Colon (tissue), 2 donors: Measurements from ENCODE around the gene TIMM23B.
A peak's percentile ranks its signal among the peaks of the same experiment; 100 is the strongest.
"Not testable (repeated sequence)": the region's sequence is repeated elsewhere in the genome, so short reads cannot be mapped to it uniquely, and the experiment has no call there.

Source experiments
- FAIRE-seq: peaks from 2 replicates; lab custom pipeline; 2012; peaks lifted over from hg19 to GRCh38; lab: Jason Lieb, UNC
- donor health status: control.
- donor health status: control.

Gene TIMM23B

GRCh38 chr10:49941447-49942338 is at the start of gene TIMM23B, which contains the start of gene PARG:
TIMM23B (plus strand) TSS chr10:49942053; CDS start chr10:49942195, 142 bp downstream.
PARG (minus strand) TSS chr10:49942027; CDS start chr10:49941725, 302 bp downstream.
- FAIRE-seq: not testable (repeated sequence)

GRCh38 chr10:49899999-49900398 is 41.9 kb upstream of the TIMM23B start:
- FAIRE-seq: not testable (repeated sequence)

GRCh38 chr10:49900406-49900805 is 41.4 kb upstream of the TIMM23B start:
- not testable (repeated sequence) for FAIRE-seq

- FAIRE-seq: not testable (repeated sequence)
These were observed 38.0 kb upstream of the TIMM23B start for GRCh38 chr10:49903829-49904228.

GRCh38 chr10:49908290-49909080 is 33.4 kb upstream of the TIMM23B start:
- not testable (repeated sequence) for FAIRE-seq

- peak; percentile 74 for FAIRE-seq
These were observed 31.6 kb upstream of the TIMM23B start for GRCh38 chr10:49910295-49910694.

DNA sequence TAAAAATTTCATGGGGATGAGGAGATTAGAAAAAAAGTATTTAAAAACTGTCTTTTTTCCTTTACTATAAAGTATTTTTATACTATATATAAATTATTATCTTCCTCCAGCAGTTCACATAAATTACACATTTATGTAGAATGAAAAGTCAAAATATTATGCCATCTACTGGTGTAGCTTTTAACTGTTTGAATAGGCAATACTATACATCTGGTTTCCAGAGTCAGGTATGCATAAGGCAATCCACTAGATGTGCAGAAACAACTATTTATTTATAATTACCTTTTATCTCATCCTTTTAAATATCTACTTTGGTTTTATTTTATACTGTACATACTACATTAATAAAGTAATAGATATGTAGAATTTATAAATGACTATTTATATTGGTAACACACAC is 25.4 kb upstream of the TIMM23B start:
- peak; percentile 78 for FAIRE-seq

GRCh38 chr10:49917927-49918326 is 23.9 kb upstream of the TIMM23B start:
- peak; percentile 14 for FAIRE-seq

GRCh38 chr10:49922041-49922440 is 19.8 kb upstream of the TIMM23B start:
- not testable (repeated sequence) for FAIRE-seq

DNA sequence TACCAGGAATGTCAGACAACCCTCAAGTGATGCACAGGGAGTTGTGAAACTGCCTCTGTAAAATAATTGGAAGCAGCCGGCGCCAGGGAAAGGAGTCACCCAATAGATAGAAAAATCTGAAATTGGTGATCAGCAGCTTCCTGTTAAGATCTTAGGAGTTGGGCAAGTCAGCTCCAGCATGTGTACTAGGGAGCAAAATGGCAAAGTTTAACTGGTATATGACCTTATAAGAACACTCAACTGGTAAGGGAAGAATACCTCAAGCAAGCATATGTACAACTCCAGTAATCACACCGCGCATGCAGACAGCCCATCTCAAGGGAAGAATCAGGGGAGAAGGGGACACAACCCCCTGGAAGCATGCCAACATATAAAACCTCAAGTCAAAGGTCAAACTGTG is 18.3 kb upstream of the TIMM23B start:
- not testable (repeated sequence) for FAIRE-seq

DNA sequence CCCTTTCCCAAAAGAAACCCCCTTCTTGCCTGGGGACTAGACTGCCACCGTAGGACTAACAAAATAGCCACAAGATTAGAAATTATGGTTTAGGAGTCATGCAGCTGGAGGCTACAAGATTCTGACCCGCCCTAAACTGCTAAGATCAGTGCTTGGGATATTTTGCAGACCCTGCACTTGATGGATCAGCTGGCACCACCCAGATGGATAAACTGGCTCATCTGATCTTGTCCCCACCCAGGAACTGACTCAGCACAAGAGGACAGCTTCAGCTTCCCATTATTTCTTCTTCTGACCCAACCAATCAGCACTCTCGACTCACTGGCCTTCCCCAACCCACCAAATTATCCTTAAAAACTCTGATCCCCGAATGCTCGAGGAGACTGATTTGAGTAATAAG is 10.6 kb upstream of the TIMM23B start:
- not testable (repeated sequence) for FAIRE-seq

GRCh38 chr10:49931959-49932728 is 9.7 kb upstream of the TIMM23B start:
- not testable (repeated sequence) for FAIRE-seq

DNA sequence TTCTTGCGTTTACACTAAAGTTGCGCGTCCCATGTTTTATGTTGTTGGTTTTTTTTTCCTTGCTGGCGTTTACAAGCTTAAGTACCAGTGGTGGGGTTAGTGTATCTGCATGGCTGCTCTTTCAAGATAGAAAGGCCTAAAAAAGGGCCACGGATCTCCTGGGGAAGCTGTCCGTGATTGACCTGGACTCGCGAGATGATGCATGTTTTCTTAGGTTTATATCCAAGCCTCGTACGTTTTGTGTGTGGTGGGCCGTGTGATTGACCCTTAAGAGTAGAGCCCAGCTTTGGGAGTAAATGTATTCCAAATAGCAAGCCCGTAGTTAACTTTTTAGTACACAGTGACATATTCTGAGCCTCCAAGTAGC is 469 bp downstream of the TIMM23B start:
- FAIRE-seq: not testable (repeated sequence)

GRCh38 chr10:49943607-49944006 is 1.8 kb downstream of the TIMM23B start:
- not testable (repeated sequence) for FAIRE-seq

- not testable (repeated sequence) for FAIRE-seq
These were observed 6.3 kb downstream of the TIMM23B start for GRCh38 chr10:49948142-49948541.

DNA sequence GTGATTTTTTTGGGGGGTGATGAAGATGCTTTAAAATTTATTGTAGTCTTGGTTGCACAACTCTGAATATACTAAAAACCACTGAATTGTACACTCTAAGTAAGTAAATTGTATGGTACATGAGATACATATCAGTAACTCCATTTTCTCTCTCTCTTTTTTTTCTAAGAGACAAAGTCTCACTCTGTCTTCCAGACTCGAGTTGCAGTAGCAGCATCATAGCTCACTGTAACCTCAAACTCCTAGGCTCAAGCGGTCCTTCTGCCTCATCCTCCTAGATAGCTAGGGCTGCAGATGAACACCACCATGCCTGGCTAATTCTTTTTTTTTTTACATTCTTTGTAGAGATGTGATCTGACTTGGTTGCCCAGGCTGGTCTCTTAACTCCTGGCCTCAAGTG is 6.9 kb downstream of the TIMM23B start:
- FAIRE-seq: not testable (repeated sequence)

DNA sequence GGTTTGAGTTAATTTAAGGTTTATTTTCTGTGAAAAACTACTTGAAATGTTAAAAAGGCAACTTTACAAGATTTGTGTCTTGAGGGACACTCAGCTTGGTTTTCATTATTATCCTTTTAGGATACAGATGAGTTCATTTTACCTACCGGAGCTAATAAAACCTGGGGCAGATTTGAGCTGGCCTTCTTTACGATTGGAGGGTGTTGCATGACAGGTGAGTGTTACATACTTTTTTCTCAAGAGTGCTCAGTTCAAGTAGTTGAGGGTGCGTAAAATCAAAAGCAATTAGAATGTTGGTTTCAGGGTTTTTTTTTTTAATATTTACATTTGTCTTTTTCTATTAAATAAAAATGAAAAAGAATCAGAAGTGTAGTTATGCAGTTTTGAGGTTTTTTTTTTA is 10.2 kb downstream of the TIMM23B start:
- not testable (repeated sequence) for FAIRE-seq

DNA sequence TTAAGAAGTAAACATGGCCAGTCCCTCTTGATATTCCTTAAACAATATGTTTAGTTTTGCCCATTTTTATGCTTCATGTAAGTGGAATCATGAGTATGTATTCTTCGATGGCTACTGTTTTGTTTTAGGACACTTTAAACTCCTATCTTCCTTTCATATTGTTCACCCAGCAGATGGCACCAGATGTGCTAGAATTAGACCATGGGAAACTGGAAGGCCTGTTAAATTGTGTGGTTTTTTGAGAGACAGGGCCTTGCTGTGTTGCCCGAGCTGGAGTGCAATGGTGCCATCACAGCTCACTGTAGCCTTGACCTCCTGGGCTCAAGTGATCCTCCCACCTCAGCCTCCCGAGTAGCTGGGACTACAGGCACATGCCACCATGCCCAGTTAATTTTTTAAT is 11.3 kb downstream of the TIMM23B start:
- FAIRE-seq: not testable (repeated sequence)

GRCh38 chr10:49970331-49970857 is 28.5 kb downstream of the TIMM23B start:
- not testable (repeated sequence) for FAIRE-seq

DNA sequence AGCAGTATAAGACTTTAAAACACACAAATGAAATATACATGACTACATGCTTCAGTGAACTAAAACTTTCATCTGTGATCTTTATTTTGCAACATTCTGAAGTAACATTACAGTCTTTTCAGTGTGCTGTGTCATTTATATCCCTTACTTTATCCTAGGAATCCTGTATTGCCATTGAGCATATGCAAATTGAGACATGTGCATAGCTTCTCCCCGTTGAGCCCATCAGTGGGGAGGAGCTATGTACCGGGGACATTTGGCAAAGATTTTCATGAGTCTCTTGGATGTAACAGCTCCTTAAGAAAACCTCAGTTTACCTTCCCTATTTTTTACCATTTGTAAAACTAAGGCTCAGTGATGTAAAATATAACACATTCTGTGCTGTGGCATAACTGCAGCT is 29.6 kb downstream of the TIMM23B start:
- not testable (repeated sequence) for FAIRE-seq

DNA sequence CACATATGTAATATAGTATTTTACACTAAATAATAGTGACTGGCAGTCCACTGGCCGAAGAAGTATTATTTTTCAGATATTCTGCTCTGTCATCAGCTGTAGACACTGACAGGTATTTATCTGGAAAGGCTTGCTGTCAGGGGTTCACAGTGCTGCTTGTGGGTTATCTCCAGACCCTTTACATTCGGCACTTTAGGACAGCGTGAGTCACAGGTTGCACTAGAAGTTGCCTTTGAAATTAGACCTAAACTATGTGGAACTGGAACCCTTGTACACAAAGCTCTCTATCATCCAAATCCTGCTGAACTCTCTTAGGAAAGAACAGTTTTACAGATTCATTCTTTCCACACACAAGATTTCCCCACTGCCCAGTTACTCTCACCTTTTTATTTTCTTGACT is 30.2 kb downstream of the TIMM23B start:
- not testable (repeated sequence) for FAIRE-seq

- not testable (repeated sequence) for FAIRE-seq
These were observed 35.9 kb downstream of the TIMM23B start for GRCh38 chr10:49977756-49978155.
